ENCODE results near the gene SLC16A5. TPM values are rescaled to one million over a fixed set of nuclear protein-coding genes. Genes with fewer than 3 reads are reported as not detected.
"Not testable (repeated sequence)": the region's sequence is repeated elsewhere in the genome, so short reads cannot be mapped to it uniquely, and the experiment has no call there.

The SLC16A5 gene
- total and polyA plus RNA-seq, 2 experiments from 2014 or later, result 4.8 to 10.6 TPM

DNA sequence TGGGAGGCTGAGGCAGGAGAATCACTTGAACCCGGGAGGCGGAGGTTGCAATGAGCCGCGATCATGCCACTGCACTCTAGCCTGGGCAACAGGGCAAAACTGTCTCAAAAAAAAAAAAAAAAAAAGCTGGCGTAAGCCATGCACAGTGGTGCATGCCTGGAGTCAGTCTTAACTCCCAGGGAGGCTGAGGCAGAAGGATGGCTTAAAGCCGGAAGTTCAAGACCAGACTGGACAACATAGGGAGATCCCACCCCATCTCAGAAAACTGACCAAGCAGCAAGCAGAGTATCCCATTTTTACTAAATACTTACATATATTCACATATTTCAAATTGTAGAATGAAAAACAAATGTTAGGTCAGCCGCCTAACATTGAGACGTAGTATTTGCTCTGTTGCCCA lies 39.2 kb downstream of the SLC16A5 start:
- in situ Hi-C loops (cut with MboI), result no loop called here
- Histone ChIP-seq H3K9ac (no peak overlapping the region), H3K4me1 (ENCODE audit: insufficient read depth) (no peaks in the 10 kb centered on the region), H3K79me2 (ENCODE audit: insufficient read depth) (0 out of 2 replicates have a peak, but pooled peaks cover 10% of the 10 kb centered on the region), H4K20me1 (ENCODE audit: insufficient read depth) (no peaks in the 10 kb centered on the region), H3K27me3 (replicated peaks; ENCODE audit: insufficient read depth) (no peaks in the 10 kb centered on the region), H3K9me3 (ENCODE audit: low read depth) (no peaks in the 10 kb centered on the region), H3K36me3 (ENCODE audit: low read depth) (no peaks in the 10 kb centered on the region), H3K4me2 (ENCODE audit: unreplicated experiment) (no peak overlapping the region), H3K4me3 (no peak overlapping the region), H3K9me2 (ENCODE audit: insufficient read depth) (no peaks in the 10 kb centered on the region), H3F3A (ENCODE audit: insufficient read depth) (no peaks in the 10 kb centered on the region), H3K27ac (no peak overlapping the region), H2AFZ (no peak overlapping the region)
- TF ChIP-seq EZH2 (IDR thresholded peaks at IDR 0.05; ENCODE audit: insufficient read depth, poor library complexity, severe bottlenecking) (no peak), EZH2phosphoT487 (IDR thresholded peaks at IDR 0.05; ENCODE audit: insufficient read depth, low read depth) (no peak)
- no peak for DNase-seq
- WGBS, 2 experiments (ENCODE audit: low coverage in 1 of 2, low lambda C conversion rate in 2 of 2, missing lambda C conversion rate in 2 of 2), result 98% methylated on average over 8 of the region's 8 CpGs

DNA sequence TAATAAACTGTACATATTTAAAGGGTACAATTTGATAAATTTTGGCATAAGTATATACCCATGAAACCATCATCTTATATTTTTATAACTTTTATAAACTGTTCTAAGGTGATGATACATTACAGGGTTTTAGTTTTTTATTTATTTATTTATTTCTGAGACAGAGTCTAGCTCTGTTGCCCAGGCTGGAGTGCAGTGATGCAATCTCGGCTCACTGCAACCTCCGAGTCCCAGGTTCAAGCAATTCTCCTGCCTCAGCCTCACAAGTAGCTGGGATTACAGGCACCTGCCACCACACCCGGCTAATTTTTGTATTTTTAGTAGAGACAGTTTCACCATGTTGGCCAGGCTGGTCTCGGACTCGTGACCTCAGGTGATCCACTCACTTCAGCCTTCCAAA lies 40.2 kb downstream of the SLC16A5 start:
- H3K36me3 ChIP-seq (ENCODE audit: low read depth); H3K4me3 ChIP-seq; in situ Hi-C loops (cut with MboI); H3K4me2 ChIP-seq (ENCODE audit: unreplicated experiment); DNase-seq; H3K27me3 ChIP-seq (replicated peaks; ENCODE audit: insufficient read depth); H3K9me3 ChIP-seq (ENCODE audit: low read depth); H3K9me2 ChIP-seq (ENCODE audit: insufficient read depth); H3K27ac ChIP-seq; H3F3A ChIP-seq (ENCODE audit: insufficient read depth); H3K9ac ChIP-seq; H3K4me1 ChIP-seq (ENCODE audit: insufficient read depth); H4K20me1 ChIP-seq (ENCODE audit: insufficient read depth); H2AFZ ChIP-seq: not testable (repeated sequence)
- WGBS, 2 experiments (ENCODE audit: low coverage in 1 of 2, low lambda C conversion rate in 2 of 2, missing lambda C conversion rate in 2 of 2), result 86 to 91% methylated on average over 5 of the region's 5 CpGs
- H3K79me2 ChIP-seq (ENCODE audit: insufficient read depth), result peaks cover 17% of the 10 kb centered on the region; the same call in 1 of the 2 replicates

DNA sequence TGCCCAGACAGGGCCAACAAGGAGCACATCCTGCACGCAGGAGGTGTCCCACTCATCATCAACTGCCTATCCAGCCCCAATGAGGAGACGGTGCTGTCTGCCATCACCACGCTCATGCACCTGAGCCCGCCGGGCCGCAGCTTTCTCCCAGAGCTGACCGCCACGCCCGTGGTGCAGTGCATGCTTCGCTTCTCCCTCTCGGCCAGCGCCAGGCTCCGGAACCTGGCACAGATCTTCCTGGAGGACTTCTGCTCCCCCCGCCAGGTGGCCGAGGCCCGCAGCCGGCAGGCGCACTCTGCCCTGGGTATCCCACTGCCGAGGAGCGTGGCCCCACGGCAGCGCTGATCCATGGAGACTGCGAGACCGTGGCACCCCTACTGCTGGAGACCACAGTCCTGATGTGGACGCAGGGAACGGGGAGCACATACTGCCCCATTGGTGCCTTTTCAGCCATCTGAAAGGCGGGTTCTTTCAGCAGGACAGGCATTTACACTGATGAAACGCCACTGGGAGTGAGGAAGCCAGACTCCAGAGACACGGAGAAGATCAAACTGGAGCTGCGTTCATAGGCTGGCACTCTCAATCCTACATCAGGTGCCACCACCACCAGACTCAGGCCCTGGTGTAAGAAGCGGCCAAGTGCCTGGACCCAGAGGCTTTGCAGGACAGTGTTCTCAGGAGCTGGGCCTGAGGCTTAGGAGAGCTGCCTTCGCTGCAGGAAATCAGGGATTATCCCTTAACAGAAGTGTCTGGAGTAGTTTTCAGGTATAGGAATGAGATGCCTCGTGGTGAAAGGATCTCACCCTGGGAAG lies 41.1 kb downstream of the SLC16A5 start:
- TF ChIP-seq EZH2phosphoT487 (IDR thresholded peaks at IDR 0.05; ENCODE audit: insufficient read depth, low read depth) (no peak), EZH2 (IDR thresholded peaks at IDR 0.05; ENCODE audit: insufficient read depth, poor library complexity, severe bottlenecking) (no peak)
- H3F3A ChIP-seq (ENCODE audit: insufficient read depth), result peaks cover 8% of the 10 kb centered on the region
- DNase-seq, result no peak

DNA sequence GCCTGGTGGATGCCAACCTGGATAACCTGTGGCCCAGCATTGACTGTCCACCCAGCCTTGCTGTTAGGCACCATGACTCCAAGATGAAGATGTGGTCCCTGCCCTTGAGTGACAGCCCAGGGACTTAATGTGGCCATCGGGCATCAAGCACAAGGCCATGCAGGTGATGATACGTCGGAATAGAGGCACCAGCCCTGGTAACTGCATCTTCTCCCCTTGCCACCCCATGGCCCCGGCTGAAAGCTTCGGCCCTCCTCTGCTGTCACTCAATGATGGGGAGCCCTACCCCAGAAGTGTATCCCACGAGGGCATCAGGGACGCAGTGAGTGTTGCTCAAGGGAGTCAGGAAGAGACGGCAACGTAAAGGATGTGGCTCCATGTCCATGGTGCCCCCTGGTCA lies 41.8 kb downstream of the SLC16A5 start:
- no peaks in the 10 kb centered on the region for H3K36me3 ChIP-seq (ENCODE audit: low read depth)
- no peak overlapping the region for H2AFZ ChIP-seq
- H3K4me1 ChIP-seq (ENCODE audit: insufficient read depth), result no peaks in the 10 kb centered on the region
- H3K27ac ChIP-seq, result no peak overlapping the region
- in situ Hi-C loops (cut with MboI), result no loop called here
- no peak for DNase-seq
- H3K27me3 ChIP-seq (replicated peaks; ENCODE audit: insufficient read depth), result no peaks in the 10 kb centered on the region
- no peak overlapping the region for H3K9ac ChIP-seq
- 86% methylated on average over 9 of the region's 9 CpGs for WGBS, 2 experiments (ENCODE audit: low coverage in 1 of 2, low lambda C conversion rate in 2 of 2, missing lambda C conversion rate in 2 of 2)
- H4K20me1 ChIP-seq (ENCODE audit: insufficient read depth), result no peaks in the 10 kb centered on the region
- H3K4me3 ChIP-seq, result no peak overlapping the region
- H3K9me3 ChIP-seq (ENCODE audit: low read depth), result no peaks in the 10 kb centered on the region
- H3K79me2 ChIP-seq (ENCODE audit: insufficient read depth), result peaks cover 20% of the 10 kb centered on the region; the same call in 1 of the 2 replicates
- TF ChIP-seq EZH2phosphoT487 (IDR thresholded peaks at IDR 0.05; ENCODE audit: insufficient read depth, low read depth) (no peak), EZH2 (IDR thresholded peaks at IDR 0.05; ENCODE audit: insufficient read depth, poor library complexity, severe bottlenecking) (no peak)
- H3K9me2 ChIP-seq (ENCODE audit: insufficient read depth), result no peaks in the 10 kb centered on the region
- no peak overlapping the region for H3K4me2 ChIP-seq (ENCODE audit: unreplicated experiment)
- peaks cover 8% of the 10 kb centered on the region for H3F3A ChIP-seq (ENCODE audit: insufficient read depth)

More for the DNA sequence above, 41.1 kb downstream of the SLC16A5 start:
- Histone ChIP-seq H3K9ac (no peak overlapping the region), H3K4me1 (ENCODE audit: insufficient read depth) (no peaks in the 10 kb centered on the region), H3K9me3 (ENCODE audit: low read depth) (no peaks in the 10 kb centered on the region), H3K4me3 (no peak overlapping the region), H2AFZ (no peak overlapping the region), H3K27me3 (replicated peaks; ENCODE audit: insufficient read depth) (no peaks in the 10 kb centered on the region), H3K79me2 (ENCODE audit: insufficient read depth) (peaks cover 20% of the 10 kb centered on the region; the same call in 1 of the 2 replicates), H3K9me2 (ENCODE audit: insufficient read depth) (no peaks in the 10 kb centered on the region), H3K36me3 (ENCODE audit: low read depth) (no peaks in the 10 kb centered on the region), H4K20me1 (ENCODE audit: insufficient read depth) (no peaks in the 10 kb centered on the region), H3K27ac (no peak overlapping the region), H3K4me2 (ENCODE audit: unreplicated experiment) (no peak overlapping the region)
- 86 to 89% methylated on average over 33 of the region's 33 CpGs for WGBS, 2 experiments (ENCODE audit: low coverage in 1 of 2, low lambda C conversion rate in 2 of 2, missing lambda C conversion rate in 2 of 2)
- in situ Hi-C loops (cut with MboI), result no loop called here
